ENCODE data around the gene TRMT6.

DNA sequence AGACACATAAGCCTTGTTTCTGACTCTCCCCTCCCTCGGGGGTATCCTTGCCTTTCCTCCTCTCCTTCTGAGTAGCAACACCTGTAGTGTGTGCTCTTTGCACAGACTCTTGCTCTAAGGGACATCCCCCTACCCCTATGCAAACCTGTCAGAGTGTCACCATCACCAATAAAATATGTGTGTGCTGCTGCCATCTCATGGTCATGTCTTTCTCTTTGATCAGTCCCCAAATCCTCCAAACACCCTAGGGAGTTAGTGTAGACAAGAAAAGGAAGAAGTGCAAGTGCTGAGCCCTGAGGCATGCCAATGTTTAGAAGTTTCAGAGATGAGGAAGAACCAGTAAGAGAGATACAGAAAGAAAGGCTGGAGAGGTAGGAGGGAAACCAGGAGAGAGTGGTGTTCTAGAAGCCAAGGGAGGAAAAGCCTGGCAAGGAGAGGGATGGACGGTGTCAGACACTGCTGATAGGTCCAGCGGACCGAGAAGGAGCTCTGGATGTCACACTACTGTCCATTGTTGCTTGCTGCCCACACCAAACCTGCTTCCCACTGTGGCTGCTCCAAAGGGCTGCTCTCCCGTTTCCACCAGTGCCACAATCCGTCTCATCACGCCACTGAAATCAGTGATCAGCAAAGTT lies 16.4 kb downstream of the TRMT6 start:
- TF ChIP-seq GATA2 (IDR thresholded peaks at IDR 0.05; ENCODE audit: low read depth, low read length): no peak
- TF ChIP-seq GATA3 (IDR thresholded peaks at IDR 0.05; ENCODE audit: low read depth, low read length): no peak
